Adrenal gland (tissue), 12 donors: Measurements from ENCODE around the gene FPR2. TPM values are rescaled to one million over a fixed set of nuclear protein-coding genes. Genes with fewer than 3 reads are reported as not detected.

ENCODE experiments used
- DNase-seq, 7 donors: peaks; one replicate each; pipeline ENCODE4 v3.0.0-alpha.2; 2019 to 2020
- H3K27ac ChIP-seq, 5 donors: fragments of 200-600 bp; sonication (generic) in 4 of 5; 1 replicate in 3 of 5; 2 replicates in 2 of 5; pipeline versions ENCODE4 v1.5.1 to v1.8.0; 2016 to 2020; ENCODE audit warnings: mild to moderate bottlenecking in 1 of 5
- H3K27me3 ChIP-seq: fragments of 200-600 bp; 2 replicates; pipeline ENCODE4 v1.8.0; 2021
- H3K36me3 ChIP-seq, 2 donors: fragments of 200-600 bp; replicated peaks in 1 of 2; 1 replicate in 1 of 2; 2 replicates in 1 of 2; pipeline versions ENCODE4 v1.5.1 to v1.8.0; 2018 to 2022
- H3K4me1 ChIP-seq, 2 donors: fragments of 200-600 bp; replicated peaks in 1 of 2; 1 replicate in 1 of 2; 2 replicates in 1 of 2; pipeline versions ENCODE4 v1.5.1 to v1.8.0; 2018 to 2021
- H3K4me3 ChIP-seq, 4 donors: fragments of 200-600 bp; sonication (generic) in 3 of 4; one replicate each; pipeline ENCODE4 v1.5.1; 2016 to 2018
- H3K9me3 ChIP-seq, 3 donors: fragments of 200-600 bp; sonication (generic) in 1 of 3; replicated peaks in 1 of 3; 1 replicate in 2 of 3; 2 replicates in 1 of 3; pipeline versions ENCODE4 v1.5.1 to v1.8.0; 2016 to 2021
- CTCF ChIP-seq, 6 experiments: fragments of 450-650 bp in 4 of 6; fragments of 200-600 bp in 2 of 6; sonication (generic) in 1 of 6; IDR thresholded peaks; 1 replicate in 5 of 6; 2 replicates in 1 of 6; pipeline versions ENCODE4 v1.5.1 to v1.8.0; 2016 to 2021; ENCODE audit warnings: antibody characterized with exemption in 6 of 6, mild to moderate bottlenecking in 2 of 6, moderate library complexity in 1 of 6
- POLR2A ChIP-seq, 2 donors: fragments of 450-650 bp; IDR thresholded peaks; one replicate each; pipeline ENCODE4 v1.6.1; 2017; ENCODE audit warnings: antibody characterized with exemption in 2 of 2, mild to moderate bottlenecking in 2 of 2, moderate library complexity in 1 of 2
- WGBS, 4 donors: extraction: QIAGEN DNeasy Blood & Tissue Kit in 2 of 4; methylation state at CpG; one replicate each; pipeline versions ENCODE4 v1.1.5 to v1.1.7; 2013 to 2017; 5-methylcytosine and 5-hydroxymethylcytosine counted together
- intact Hi-C, 2 donors: fragments of 100-400 bp; cut with DNase I; formaldehyde crosslinking; loops; one replicate each; pipeline versions ENCODE4 v1.14.1 to v1.15.0; 2022 to 2023
- polyA plus RNA-seq, 3 donors: library from polyadenylated mRNA; stranded (reverse); fragments of 200-250 nt in 2 of 3; fragments of 350-450 nt in 1 of 3; fragmentation: Illumina TruSeq in 1 of 3; extraction: RNeasy Lipid Tissue Mini Kit (QIAGEN cat#74804) in 1 of 3; gene quantifications; one replicate each; pipeline ENCODE4 v1.2.3, GENCODE V29; 2013 to 2014
- total RNA-seq, 9 donors: library from RNA; depleted of rRNA in 4 of 9; stranded (reverse); fragments of >200 nt in 4 of 9; fragments of 120-200 nt in 1 of 9; fragmentation: NEBNext Ultra II Directional in 1 of 9; extraction: Animal tissue kit (Norgen Biotek cat#: 25700) in 1 of 9; gene quantifications; one replicate each; pipeline versions ENCODE4 v1.1.0 to v1.2.4, GENCODE V29; 2013 to 2023
- donor health status: healthy with polysubstance abuse.
- donor health status: Bipolar disorder and iron deficiency.
- donor health status: DM: yes; HTN: yes; CAD: no.
- donor health status: DM: no; HTN: no; CAD: no.
- donor health status: DM: no; HTN: no; CAD: no.
- donor health status: DM: yes; HTN: yes; CAD: no.

Gene FPR2
- total and polyA plus RNA-seq, 12 donors: 0.24 to 5.5 (median 1.9) TPM; not detected in 1

DNA sequence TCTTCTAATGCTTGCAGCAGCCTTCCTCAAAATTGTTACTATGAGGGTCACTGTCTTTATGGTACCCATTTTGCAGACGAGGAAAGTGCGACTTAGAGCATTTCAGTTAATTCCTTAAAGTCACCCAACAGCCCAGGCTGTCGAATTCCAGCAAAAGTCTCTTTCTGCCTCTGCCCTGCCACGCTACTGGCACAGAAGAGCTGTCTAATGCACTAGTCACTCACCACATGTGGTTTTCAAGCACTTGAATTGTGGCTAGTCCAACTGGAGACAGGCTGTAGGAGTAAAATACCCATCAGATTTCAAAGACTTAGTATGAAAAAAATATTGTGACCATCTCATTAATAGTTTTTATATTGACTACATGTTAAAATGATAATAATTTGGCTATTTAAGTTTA, 11.0 kb upstream of the FPR2 start:
- intact Hi-C loops: no loop called here
- H3K27ac ChIP-seq: no peak overlapping the region
- H3K27me3 ChIP-seq: no peaks in the 10 kb centered on the region
- H3K36me3 ChIP-seq: no peaks in the 10 kb centered on the region
- no peak for DNase-seq
- no peak for TF ChIP-seq POLR2A (IDR thresholded peaks at IDR 0.05)
- TF ChIP-seq CTCF (IDR thresholded peaks at IDR 0.05): no peak
- no peaks in the 10 kb centered on the region for H3K9me3 ChIP-seq
- peak overlapping the region in 1 of 4 donors; percentile 44 for H3K4me3 ChIP-seq
- 70 to 82% (median 73%) methylated on average over 4 of the region's 4 CpGs for WGBS, 4 donors
- no peaks in the 10 kb centered on the region for H3K4me1 ChIP-seq

DNA sequence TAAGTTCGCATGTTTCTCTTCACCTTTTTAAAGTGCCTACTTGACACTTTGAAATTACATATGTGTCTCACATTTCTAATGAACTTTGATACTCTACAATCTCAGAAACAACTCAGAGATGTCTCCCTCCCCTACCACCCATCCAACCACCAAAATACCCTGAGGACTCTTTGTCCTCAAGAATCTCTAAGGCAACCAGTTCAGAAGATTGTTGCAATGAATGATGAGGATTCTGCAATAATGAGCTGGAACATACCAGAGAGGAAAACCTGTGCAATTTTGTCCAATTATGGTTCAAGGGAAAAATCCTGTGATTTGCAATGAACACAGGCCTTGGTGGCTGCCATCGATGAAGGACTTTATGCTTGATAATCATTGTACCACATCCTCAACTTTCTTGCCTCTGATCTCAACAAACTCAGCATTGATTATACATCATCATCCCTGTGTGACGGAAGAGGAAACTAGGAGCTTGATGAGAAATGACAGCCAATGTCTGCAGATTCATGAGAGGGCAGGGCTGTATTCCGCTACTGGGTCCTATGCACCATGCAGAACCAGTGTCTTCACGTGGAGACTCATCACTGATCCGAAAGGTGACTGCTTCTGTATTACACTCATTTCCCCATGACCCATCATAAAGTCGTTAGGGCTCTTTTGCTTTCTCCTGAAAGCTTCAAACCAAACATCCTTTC, 10.4 kb upstream of the FPR2 start:
- no peak for DNase-seq
- 62 to 74% (median 68%) methylated on average over 7 of the region's 7 CpGs for WGBS, 4 donors
- intact Hi-C loops: no loop called here
- Histone ChIP-seq H3K9me3 (no peaks in the 10 kb centered on the region), H3K4me1 (no peaks in the 10 kb centered on the region), H3K27ac (peak overlapping the region in 1 of 5 donors; percentile 78), H3K4me3 (peak overlapping the region in 1 of 4 donors; percentile 44), H3K36me3 (no peaks in the 10 kb centered on the region), H3K27me3 (no peaks in the 10 kb centered on the region)
- TF ChIP-seq POLR2A (IDR thresholded peaks at IDR 0.05): no peak
- TF ChIP-seq CTCF (IDR thresholded peaks at IDR 0.05): no peak

DNA sequence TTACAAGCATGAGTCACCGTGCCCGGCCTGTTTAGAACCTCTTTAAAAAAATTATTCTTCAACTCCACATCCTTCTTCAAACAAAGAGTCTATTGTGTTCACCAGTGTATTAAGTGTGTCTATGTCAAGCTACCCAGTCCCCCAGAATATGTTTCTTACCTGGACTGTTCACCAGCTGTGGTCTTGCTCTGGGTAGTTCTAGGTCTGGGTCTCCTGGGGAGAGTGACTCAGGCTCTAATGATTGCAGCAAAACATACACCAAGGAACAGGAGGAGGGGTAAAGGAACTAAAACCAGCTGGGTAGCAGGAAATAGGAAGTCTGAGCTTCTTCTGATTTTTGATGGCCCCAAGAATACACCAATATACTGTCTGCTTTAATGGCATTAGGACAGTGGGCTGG, 9.3 kb upstream of the FPR2 start, which contains the start of gene FPR1:
Gene FPR1 (minus strand): TSS at position 224 of the 400 bp plus-strand sequence. CDS start 4,884 bp downstream, outside the sequence.
- peak in 1 of 7 donors; percentile 11 for DNase-seq
- H3K9me3 ChIP-seq: no peaks in the 10 kb centered on the region
- H3K27me3 ChIP-seq: no peaks in the 10 kb centered on the region
- no peaks in the 10 kb centered on the region for H3K36me3 ChIP-seq
- intact Hi-C loops: no loop called here
- H3K4me3 ChIP-seq: peak within 1 kb of the TSS in 1 of 4 donors; percentile 44
- no peaks in the 10 kb centered on the region for H3K4me1 ChIP-seq
- peak within 1 kb of the TSS in 4 of 5 donors; percentile 16 to 78 (median 36) for H3K27ac ChIP-seq
- 67 to 73% (median 70%) methylated on average over 2 of the region's 2 CpGs for WGBS, 4 donors
- TF ChIP-seq CTCF (IDR thresholded peaks at IDR 0.05): no peak
- TF ChIP-seq POLR2A (IDR thresholded peaks at IDR 0.05): peak in 1 of 2 donors; percentile 59

DNA sequence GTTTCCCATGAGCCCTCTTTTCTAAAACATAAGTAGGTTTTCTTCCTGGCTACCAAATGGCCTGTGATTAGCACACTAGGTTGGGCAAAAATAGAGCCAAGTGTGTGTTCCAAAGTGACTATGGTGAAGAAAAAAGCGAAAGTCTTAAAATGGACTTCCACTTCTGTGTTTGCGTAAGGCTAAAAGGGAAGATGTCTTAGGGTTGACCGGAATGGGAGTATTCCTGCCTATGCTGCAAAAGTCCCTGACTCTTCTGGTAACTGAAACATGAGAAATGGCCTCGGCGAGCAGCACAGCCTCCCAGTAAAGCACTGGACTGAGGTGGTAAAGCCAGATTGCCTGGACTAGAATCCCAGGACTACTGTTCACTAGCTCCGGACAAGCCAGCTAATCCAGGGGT, 6.9 kb upstream of the FPR2 start:
- no peaks in the 10 kb centered on the region for H3K9me3 ChIP-seq
- H3K27me3 ChIP-seq: no peaks in the 10 kb centered on the region
- intact Hi-C loops: no loop called here
- WGBS, 4 donors: 73 to 82% (median 77%) methylated on average over 6 of the region's 6 CpGs
- no peaks in the 10 kb centered on the region for H3K4me1 ChIP-seq
- TF ChIP-seq CTCF (IDR thresholded peaks at IDR 0.05) (no peak), POLR2A (IDR thresholded peaks at IDR 0.05) (no peak)
- no peaks in the 10 kb centered on the region for H3K36me3 ChIP-seq
- no peak overlapping the region for H3K4me3 ChIP-seq
- peak in 1 of 7 donors; percentile 19 for DNase-seq
- H3K27ac ChIP-seq: peak overlapping the region in 3 of 5 donors; percentile 10 to 50 (median 44)
